Purkinje cell (primary cell): Measurements from ENCODE around the gene B4GALT5. TPM values are rescaled to one million over a fixed set of nuclear protein-coding genes. Genes with fewer than 3 reads are reported as not detected.

ENCODE experiments used
- polyA plus RNA-seq: library from polyadenylated mRNA; unstranded; fragments of >200 nt; fragmentation: Nextera tagmentation; gene quantifications from 2 replicates; pipeline ENCODE4 v1.2.1, GENCODE V29; 2014

B4GALT5 gene
- 15.8 and 20.7 TPM in 2 replicates for polyA plus RNA-seq

DNA sequence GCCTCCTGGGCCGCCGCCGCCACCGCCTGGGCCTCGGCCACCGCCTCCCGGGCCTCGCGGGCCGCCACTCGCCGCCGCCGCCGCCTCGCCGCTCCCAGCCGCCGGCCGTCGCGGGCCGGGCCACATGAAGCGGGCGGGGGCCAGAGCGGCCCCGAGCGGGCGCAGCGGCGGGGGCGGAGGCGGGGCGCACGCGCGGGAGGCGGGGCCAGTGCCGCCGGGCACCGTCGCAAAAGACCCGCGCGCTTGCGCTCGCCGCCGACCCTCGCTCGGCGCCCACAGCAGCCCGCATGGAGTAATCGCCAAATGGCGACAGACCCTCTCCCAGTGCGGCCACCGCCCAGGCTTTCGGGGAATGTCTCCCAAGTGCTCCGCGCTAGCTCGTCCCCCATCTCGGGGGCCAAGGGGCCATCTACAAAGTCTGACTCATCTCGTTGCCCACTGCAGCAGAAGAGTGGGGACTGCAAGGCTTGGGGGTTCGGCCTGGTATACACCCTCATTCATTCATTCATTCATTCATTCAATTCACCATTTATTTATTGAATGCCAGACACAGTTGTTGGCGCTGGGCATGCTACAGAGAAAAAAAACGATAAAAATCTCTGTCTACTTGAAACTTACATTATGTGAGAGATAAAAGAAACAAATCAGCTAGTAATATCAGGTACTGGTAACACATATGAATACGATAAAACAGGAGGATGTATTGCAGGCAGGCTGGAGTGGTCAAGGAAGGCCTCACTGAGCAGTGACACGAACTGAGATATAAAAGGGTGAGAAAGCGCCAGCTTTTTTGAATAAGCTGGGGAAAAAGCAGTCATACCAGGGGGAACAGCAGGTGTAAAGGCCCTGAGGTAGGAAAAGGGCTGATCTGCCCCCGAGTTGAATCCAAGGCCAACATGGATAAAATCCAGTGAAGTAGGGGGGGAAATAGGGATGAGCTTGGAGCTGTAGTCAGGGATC lies at the start of gene B4GALT5:
TSS of gene B4GALT5 (minus strand) at position 126 of the 960 bp plus-strand sequence. CDS start 188 bp downstream, outside the sequence.

Other genes with a start within 250 kb of the B4GALT5 start
- 10.3 and 12.3 TPM in 2 replicates for gene KCNB1, start 231.2 kb downstream of the B4GALT5 start, polyA plus RNA-seq
- not detected in 2 replicates for gene PTGIS, start 145.7 kb downstream of the B4GALT5 start, polyA plus RNA-seq
- 1.7 and 3.9 TPM in 2 replicates for gene SLC9A8, start 99.0 kb upstream of the B4GALT5 start, polyA plus RNA-seq
- 1.8 and 2.6 TPM in 2 replicates for gene SPATA2, start 201.7 kb upstream of the B4GALT5 start, polyA plus RNA-seq
- 20.4 and 23.4 TPM in 2 replicates for gene RNF114, start 222.5 kb upstream of the B4GALT5 start, polyA plus RNA-seq